A549 treated with AZD9567 at 1 μM for 4 hours (cell line): ENCODE measurements around the gene MSH3. TPM values are rescaled to one million over a fixed set of nuclear protein-coding genes. Genes with fewer than 3 reads are reported as not detected.

Experiments used
- total RNA-seq: library from RNA; stranded (reverse); fragments of 200-300 nt; extraction: Qiagen RNA extraction; gene quantifications from 5 replicates; pipeline ENCODE4 v1.2.3, GENCODE V29; 2022; ENCODE audit not compliant: insufficient read depth

Gene MSH3
- 6.4 to 8.0 TPM (median 7.1 TPM) in 5 replicates for total RNA-seq

GRCh38 chr5:80654391-80655230 is at the start of gene MSH3, which contains the start of gene DHFR:
TSS of gene MSH3 (plus strand) at chr5:80654652. CDS start at chr5:80654728, 76 bp downstream.
TSS of gene DHFR (minus strand) at chr5:80654983. CDS start at chr5:80654489, 494 bp downstream.

Other genes starting within 250 kb of the MSH3 start
- gene ZFYVE16, start 246.6 kb upstream of the MSH3 start, total RNA-seq = 10.4 to 27.9 TPM (median 13.0 TPM) in 5 replicates
- 1.1 to 1.6 TPM (median 1.3 TPM) in 4 of 5 replicates, not detected in the other for gene FAM151B, start 166.6 kb upstream of the MSH3 start, total RNA-seq
- 0.02 to 0.04 TPM in 2 of 5 replicates, not detected in the others for gene ANKRD34B, start 84.4 kb upstream of the MSH3 start, total RNA-seq
- gene DHFR, start 331 bp downstream of the MSH3 start, total RNA-seq = 48.3 to 83.6 TPM (median 53.7 TPM) in 5 replicates